HL-60/S4 (cell line): ENCODE measurements around the gene C12orf75.
"Not testable (repeated sequence)": the region's sequence is repeated elsewhere in the genome, so short reads cannot be mapped to it uniquely, and the experiment has no call there.

ENCODE experiments used
- in situ Hi-C: fragments of 300-500 bp; cut with MboI; formaldehyde crosslinking; loops from 2 replicates; pipeline ENCODE4 v1.14.3; 2022; ENCODE audit warnings: low sequenced_read_pairs

C12orf75 gene

DNA sequence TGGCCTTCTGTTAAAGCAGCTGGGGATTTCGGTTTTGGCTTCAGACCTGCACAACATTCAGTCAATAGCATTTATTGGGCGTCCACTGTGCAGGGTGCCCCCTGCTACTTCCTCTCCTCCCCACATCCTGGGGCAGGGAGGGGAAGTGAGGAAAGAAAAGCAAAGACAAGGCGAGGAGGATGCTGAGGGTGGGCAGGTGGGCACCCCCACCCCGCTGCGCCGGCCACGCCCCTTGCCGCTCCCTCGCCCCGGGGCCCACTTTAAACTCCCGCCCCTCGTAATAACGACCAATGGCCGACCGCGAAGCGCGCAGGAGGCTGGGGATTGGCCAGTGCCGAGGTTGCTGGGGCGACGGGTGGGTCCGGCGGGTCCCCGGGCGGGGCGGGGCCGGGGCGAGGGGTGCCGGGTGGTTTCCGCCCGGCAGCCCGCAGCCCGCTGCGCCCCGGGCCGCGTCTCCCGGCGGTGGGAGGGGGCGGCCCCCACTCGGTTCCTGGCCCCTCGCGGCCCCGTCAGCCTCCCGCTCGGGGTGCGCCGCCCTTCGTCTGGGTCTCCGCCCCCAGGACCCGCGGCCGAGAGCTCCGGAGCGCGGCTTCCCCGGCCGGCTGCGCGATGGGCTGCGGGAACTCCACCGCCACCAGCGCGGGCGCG lies at the start of gene C12orf75:
Gene C12orf75, plus strand, starts transcription at position 409 of the 648 bp plus-strand sequence. Its CDS starts 201 bp downstream, at position 610.
- in situ Hi-C loops, result no loop called here

DNA sequence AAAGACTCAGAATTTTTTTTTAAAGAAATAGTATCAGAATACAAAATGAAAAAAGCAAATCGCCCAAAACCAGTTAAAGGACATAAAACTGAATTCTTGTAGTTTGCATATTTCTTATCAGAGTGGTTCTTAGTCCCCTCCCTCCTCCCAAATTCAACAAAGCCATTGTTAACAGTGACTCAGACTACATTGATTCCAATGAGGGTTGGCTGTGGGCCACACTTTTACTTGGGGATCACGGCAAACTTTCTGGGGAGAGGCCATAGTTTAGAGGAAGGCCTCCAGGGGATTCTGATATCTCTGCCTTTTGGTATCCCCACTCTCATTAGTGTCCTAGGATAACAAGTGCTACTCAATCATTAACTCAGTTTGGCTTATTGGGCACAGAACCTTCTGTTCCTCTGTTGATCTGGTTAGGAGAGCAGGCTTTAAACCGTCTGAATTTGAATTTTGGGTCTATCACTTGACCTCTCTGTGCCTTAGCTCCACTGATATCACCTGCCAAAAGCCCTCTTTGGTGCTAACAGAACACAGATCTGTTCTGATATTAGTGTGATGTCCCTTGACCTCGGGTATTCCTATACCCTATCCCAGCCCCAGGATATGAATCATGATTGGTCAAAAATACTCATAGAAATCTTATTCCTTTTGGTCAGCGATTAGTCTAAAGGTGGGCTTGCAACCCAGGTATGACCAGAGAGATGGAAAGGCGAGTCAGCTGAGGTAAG lies 49.4 kb upstream of the C12orf75 start:
- in situ Hi-C loops, result no loop called here

DNA sequence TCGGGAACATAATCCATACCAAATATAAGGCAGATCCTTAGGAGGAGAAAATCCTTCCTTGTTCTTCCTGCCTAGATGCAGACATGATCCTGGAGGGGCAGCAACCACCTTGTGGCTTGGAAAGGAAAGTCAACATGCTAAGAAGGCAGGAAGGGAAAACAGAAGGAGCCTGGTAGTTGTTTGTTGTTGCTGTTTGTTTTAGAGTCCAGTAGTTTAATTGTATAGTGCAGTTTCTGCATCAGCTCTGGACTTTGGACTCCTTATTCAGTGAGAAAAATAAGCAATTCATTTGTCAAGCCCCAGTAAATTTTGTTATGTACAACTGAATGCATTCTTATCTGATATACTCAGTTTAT lies 48.8 kb upstream of the C12orf75 start:
- in situ Hi-C loops, result no loop called here

DNA sequence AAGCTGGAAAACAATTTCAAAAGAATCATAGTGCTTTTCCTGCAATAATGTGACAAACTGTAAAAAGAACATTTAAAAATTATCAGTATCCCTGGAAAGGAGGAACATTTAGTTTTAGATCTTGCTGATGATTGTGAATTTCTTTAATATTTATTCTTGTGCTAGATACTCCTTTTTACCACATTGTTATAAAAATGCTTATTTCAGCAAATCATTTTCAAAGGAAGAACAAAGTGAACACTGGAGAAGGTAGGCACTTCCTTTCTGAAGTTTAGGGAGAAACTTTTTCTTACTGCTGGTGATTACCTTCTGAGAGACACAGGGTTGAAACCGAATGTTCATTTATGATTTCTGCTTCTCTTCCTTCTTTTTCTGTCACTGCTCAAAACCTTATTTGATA lies 45.1 kb upstream of the C12orf75 start:
- in situ Hi-C loops, result no loop called here

DNA sequence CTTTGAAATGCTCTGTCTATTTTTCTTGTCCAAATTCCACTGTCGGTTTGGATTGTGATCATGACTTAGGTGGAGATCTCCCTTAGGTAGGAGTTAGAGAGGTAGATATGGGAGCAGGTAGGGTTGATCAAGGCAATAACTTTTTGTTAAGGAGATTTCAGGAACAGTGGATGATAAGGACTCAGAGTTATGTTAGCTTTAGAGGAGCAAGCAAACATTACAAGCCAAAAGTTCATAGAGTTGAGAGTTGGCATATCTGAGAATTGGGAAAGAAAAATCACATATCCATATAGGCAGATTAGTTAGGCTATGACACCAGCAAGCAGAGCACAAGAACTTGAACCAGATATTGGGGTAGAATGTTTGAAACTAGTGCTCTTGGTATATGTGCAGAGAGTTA lies 43.1 kb upstream of the C12orf75 start:
- in situ Hi-C loops, result no loop called here

DNA sequence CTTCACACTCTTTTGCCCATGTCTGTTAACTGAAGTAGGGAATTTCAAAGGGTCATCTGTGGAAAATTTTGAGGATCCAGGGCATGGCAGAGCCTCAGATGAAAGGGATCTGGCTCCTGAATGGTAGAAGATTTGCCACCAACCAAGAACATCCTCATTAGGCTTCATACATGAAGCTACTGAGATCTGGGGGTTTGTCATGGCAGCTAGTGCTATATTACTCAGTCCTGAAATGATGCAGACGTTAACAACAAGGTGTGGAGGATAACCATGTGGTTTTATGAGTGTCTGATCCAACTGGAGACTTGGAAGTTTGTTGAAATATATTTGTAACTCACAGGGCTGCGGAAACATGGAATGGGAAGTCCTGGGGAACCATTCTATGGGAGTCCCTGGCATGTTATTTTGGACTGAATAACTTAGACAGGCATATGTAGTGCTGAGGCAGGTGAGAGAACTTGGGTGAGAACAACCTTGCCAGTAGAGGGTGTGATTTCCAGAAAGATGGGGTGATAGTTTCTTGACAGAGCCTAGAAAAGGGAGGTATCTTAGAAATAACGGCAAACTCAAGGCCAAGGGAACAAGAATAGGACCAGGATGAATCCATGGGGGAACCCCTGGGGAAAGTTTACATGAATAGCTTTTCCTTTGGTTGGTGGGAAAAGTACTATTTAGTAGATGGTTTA lies 42.0 kb upstream of the C12orf75 start:
- in situ Hi-C loops, result no loop called here

DNA sequence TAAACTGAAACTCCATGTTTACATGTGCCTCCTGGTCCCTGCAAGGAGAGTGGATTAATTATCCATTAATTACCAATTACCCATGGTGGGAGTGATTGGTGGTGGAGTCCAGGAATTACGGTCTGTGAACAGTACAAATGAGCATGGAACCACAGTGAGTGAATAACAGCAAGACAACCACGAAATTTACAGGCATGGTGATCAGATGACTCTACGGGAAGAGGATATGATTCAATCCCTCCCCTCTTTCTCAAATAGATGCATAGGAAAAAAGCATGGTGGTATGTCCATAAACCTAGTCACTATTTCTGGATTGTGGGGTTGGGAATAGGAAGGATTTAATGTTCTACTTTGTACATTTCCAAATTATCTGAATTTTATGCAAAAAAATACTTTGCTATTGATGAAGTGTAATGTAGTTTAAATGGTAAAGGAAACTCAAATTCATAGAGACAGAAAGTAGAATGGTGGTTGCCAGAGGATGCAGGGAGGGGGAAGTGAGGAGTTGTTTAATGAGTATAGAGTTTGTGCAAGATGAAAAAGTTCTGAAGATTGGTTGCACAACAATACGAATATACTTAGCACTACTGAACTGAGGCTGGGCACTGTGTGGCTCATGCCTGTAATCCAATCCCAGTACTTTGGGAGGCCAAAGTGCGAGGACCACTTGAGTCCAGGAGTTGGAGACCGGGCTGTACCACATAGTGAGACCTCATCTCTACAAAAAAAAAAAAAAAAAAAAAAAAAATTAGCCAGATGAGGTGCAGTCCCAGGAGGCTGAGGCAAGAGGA lies 41.2 kb upstream of the C12orf75 start:
- in situ Hi-C loops, result no loop called here

DNA sequence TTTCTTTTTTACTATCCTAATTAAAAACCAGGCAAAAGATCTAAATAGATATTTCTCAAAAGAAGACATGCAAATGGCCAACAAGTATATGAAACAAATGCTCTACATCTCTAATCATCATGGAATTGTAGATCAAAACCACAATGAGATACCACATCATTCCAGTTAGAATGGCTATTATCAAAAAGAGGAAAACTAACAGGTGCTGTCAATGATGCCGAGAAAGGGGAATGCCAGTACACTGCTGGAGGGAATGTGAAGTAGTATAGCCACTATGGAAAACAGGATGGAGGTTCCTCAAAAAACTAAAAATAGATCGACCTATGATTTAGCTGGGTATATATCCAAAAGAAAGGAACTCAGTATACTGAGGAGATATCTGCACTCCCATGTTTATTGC lies 39.0 kb upstream of the C12orf75 start:
- in situ Hi-C loops, result no loop called here

DNA sequence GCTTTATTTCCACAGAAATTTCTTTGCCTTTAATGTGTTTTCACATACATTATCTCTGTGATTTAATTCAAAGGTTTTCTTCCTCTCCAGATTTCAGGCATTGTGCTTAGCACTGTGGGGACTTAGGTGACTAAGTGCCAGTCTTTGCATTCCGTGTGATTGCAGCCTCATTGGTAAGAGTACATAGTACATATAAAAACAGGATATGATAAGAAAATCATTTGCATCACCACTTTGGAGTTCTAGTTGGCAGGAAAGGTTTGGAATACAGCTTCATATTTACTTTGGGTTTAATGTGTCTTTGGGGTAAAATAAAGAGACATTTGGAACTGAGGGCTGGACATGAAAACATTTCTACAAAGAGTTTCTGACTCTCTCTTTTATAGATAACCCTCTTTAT lies 37.8 kb upstream of the C12orf75 start:
- in situ Hi-C loops, result no loop called here

DNA sequence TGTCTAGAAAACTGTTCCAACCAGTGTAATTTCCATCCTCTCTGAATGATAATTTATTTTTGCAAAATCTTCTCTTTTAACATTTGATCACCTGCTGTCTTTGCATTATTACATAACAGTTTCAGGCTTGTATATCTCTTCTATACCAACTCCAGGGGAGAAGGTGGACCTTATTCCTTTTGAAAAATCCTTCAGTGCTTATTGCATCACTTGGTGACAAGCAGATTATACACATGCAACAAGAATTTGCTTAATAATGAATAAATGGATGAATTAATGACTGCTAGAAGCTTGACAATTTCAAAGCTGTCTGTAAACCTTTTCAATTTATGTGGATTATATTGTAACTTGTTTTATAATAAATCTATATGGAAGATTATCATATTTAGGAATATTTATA lies 37.3 kb upstream of the C12orf75 start:
- in situ Hi-C loops, result no loop called here

DNA sequence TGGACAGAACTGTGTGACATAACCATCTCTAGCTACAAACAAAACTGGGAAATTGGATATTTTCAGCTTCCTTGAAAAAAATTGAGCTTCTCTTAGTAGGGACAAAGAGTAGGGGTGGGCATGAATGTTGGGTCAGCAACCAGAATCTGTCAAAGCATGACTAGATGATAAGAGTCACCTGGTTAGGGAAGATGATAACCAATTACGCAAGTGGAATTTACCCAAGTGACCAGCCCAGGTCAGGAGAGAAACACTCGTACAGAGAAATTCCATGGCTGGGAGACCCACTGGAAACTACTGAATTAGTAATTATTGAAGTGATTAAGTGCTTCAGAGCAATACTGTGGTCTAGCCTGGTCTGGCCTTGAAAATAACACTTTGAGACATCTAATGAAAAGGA lies 36.3 kb upstream of the C12orf75 start:
- in situ Hi-C loops, result no loop called here

DNA sequence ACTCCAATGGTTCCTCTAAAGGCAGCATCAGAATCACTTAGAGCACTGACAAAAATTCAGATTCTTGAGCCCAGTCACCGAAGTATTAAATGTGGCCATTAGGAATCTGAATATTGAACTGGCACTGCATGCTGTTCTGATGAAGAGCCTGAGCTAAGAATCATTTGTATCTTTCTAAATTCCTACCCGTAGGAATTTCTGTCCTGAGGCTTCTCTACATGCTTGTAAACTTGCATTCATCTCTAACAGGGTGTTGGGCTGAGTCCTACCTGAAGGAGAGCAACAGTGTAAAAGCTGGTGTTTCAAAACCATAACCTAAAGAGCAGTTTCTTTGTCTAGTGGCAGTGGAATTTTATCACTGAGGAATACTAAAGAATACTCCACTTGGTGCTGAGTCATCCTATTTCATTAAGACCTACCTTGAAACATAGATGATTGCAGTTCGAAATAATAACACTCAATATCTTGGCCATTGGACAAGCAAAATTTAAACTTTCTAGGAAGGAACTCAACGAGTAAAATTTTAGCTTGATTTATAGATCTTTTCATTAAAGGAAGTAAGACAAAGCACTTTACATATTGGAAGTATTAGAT lies 35.5 kb upstream of the C12orf75 start:
- in situ Hi-C loops, result no loop called here

DNA sequence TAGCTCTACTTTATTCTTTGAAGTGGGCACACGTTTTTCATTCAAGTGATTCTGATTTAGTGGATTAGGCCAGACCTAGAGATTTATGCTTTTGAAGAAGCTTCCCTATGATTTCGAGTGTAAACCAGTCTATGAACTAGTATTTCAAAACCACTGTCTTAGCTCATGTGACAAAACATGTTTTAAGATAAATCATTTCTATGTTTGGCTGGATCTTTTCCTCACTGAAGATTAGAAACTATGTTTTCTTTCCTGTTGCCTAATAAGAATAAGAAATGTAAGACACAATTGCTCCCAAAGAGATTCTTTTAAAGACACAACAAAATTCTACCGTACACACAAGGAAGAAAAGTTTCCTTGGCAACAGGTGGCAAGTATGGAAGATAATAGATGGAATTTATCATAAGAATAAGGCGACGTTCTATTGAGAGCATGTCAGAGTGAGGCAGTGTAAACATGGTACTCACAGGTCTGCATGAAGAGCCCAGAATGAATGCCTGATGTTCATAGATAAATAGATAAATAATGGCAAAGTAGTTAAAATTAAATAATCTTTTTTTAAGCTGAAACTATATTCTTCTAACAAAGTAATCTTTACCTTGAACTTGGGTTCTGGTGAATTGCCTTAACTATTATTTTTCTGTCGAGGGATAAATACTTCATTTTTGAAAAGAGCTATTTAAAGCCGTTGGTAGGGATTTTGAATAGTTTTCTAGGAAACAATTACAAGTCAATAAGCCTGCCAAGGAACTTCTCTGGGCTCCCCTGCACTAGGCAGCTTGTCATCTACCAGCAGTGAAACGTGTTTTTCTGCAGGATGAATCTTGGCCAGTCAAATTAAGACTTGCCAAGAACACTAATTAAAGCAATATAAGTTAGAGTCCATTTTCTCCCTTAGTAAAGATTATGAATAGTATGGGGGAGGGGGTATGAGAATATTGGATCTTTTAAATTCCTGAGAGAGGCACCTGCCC lies 34.1 kb upstream of the C12orf75 start:
- in situ Hi-C loops, result no loop called here

DNA sequence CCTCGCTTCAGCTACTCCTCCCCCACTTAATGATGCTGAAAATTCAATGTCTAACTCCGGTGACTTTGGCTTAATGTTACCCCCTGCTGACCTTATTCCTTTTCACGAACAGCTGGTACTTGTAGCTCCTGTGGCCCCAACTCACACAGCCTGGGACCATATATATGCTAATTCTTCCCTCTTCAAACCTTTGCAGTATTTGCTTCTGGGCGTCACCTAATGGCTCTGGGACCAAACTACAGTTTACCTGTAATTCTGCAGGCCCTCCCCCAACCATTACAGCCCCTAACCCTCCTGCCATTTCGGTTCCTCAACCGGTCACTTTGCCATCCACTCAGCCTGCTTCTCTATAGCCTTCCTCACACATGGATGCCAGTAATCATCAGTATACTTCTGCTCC lies 29.6 kb upstream of the C12orf75 start:
- in situ Hi-C loops, result no loop called here

DNA sequence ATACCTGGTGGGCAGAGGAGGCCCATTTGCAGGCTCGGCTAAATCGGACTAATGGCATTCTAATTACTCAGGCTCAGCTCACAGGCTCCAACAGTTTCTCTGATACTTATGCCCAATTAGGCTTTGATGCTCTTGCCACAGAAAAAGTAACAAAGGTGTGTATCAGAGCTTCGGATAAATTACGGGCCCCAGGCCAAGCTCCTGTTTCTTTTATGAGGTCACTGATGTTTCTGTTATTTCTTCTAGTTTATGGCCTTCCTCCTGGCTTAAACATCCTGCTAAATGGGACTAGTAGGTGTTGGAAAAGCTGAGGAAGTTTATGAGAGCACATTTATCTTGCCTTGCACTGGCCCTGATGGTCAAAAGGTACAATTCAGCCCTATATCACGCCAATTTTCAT lies 28.8 kb upstream of the C12orf75 start:
- in situ Hi-C loops, result no loop called here

DNA sequence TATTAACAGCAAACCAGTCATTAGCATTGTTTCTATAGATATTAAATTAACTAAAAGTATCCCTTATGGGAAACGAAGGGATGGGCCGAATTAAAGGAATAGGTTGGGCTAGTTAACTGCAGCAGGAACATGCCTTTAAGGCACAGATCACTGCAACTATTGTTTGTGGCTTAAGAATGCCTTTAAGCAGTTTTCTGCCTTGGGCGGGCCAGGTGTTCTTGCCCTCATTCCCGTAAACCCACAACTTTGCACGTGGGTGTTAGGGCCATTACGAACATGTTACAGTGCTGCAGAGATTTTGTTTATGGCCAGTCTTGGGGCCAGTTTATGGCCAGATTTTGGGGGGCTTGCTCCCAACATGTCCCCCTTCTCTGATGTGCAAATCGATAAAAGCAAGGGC lies 27.5 kb upstream of the C12orf75 start:
- in situ Hi-C loops, result not testable (repeated sequence)

DNA sequence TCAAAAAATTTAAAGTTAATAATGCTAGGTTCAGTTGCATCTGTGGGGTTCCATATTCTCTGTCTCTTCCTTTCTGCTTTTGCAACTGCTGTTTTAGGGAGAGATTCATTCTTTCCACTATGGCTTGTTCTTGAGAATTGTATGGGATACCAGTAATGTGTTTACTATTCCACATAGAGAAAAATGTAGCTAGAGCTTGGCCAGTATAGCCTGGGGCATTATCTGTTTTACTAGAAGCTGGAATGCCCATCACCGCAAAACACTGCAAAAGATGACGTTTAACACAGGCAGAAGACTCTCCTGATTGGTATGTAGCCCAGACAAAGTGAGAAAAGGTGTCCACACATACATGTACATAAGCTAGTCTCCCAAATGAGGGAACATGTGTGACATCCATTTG lies 25.9 kb upstream of the C12orf75 start:
- in situ Hi-C loops, result not testable (repeated sequence)

DNA sequence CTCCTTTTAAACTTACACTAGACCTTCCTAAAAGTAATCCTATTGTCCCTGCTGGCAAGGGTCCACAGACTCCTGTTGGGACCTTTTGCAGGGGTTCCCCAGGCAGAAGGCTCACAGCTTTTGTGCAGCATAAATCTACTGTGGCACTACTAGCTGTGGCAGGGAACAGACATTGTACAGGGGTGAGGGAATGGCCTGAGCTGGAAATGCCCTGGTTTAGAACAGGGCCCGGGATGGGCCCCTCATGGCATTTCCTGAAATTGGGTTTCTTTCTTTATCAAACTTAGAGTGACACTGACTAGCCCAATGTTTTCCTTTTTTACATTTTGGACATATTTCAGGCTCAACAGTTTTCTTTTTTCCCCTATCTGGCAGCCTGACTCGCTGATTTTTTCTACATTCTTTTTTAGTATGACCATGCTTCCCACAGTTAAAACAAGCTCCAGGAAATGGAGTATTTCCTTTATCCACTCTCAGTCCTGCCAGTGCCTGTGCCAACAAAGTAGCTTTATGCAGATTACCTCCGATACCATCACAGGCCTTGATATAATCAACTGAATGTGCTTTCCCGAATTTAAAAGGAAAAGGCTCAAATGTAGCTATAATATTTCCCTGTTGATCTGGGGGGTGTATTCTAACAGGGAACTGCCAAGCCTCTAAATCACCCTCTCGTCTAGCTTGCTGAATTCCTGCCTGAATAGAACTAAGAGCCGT lies 22.7 kb upstream of the C12orf75 start:
- in situ Hi-C loops, result not testable (repeated sequence)

DNA sequence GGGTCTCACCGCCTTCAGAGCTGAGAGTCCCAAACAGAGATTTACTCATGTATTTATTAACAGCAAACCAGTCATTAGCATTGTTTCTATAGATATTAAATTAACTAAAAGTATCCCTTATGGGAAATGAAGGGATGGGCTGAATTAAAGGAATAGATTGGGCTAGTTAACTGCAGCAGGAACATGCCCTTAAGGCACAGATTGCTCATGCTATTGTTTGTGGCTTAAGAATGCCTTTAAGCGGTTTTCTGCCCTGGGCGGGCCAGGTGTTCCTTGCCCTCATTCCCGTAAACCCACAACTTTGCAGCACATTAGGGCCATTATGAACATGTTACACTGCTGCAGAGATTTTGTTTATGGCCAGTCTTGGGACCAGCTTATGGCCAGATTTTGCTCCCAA lies 21.7 kb upstream of the C12orf75 start:
- in situ Hi-C loops, result not testable (repeated sequence)
